RKO (cell line): ENCODE measurements around the gene MEGF10.
"Not testable (repeated sequence)": the region's sequence is repeated elsewhere in the genome, so short reads cannot be mapped to it uniquely, and the experiment has no call there.

Experiments
- DNase-seq: peaks from one replicate; pipeline ENCODE4 v3.0.0-alpha.2; 2016; ENCODE audit warnings: low spot score

Gene MEGF10

GRCh38 chr5:127298036-127298429 lies 7.4 kb downstream of the MEGF10 start:
- no peak for DNase-seq

- DNase-seq = no peak
Measured at GRCh38 chr5:127298656-127299055, 8.1 kb downstream of the MEGF10 start.

- DNase-seq = no peak
Measured at GRCh38 chr5:127299678-127300077, 9.1 kb downstream of the MEGF10 start.

GRCh38 chr5:127302509-127302908 lies 11.9 kb downstream of the MEGF10 start:
- DNase-seq = no peak

GRCh38 chr5:127303404-127303803 lies 12.8 kb downstream of the MEGF10 start:
- DNase-seq = no peak

GRCh38 chr5:127305493-127305892 lies 14.9 kb downstream of the MEGF10 start:
- no peak for DNase-seq

GRCh38 chr5:127306036-127306435 lies 15.4 kb downstream of the MEGF10 start:
- DNase-seq = no peak

GRCh38 chr5:127306647-127307046 lies 16.1 kb downstream of the MEGF10 start:
- no peak for DNase-seq

GRCh38 chr5:127307868-127308267 lies 17.3 kb downstream of the MEGF10 start:
- DNase-seq = no peak

GRCh38 chr5:127308325-127308724 lies 17.7 kb downstream of the MEGF10 start:
- DNase-seq = not testable (repeated sequence)

GRCh38 chr5:127308945-127309344 lies 18.3 kb downstream of the MEGF10 start:
- DNase-seq = no peak

GRCh38 chr5:127311349-127311748 lies 20.8 kb downstream of the MEGF10 start:
- DNase-seq = no peak

GRCh38 chr5:127311781-127312525 lies 21.4 kb downstream of the MEGF10 start:
- DNase-seq = no peak

- no peak for DNase-seq
Measured at GRCh38 chr5:127313379-127313778, 22.8 kb downstream of the MEGF10 start.

GRCh38 chr5:127313847-127314473 lies 23.4 kb downstream of the MEGF10 start:
- peak; percentile 66 for DNase-seq

- DNase-seq = no peak
Measured at GRCh38 chr5:127316011-127316410, 25.4 kb downstream of the MEGF10 start.

- not testable (repeated sequence) for DNase-seq
Measured at GRCh38 chr5:127317385-127317784, 26.8 kb downstream of the MEGF10 start.

GRCh38 chr5:127320032-127320965 lies 29.7 kb downstream of the MEGF10 start:
- DNase-seq = no peak

GRCh38 chr5:127321465-127321864 lies 30.9 kb downstream of the MEGF10 start:
- no peak for DNase-seq

GRCh38 chr5:127322403-127322802 lies 31.8 kb downstream of the MEGF10 start:
- DNase-seq = no peak

- DNase-seq = no peak
Measured at GRCh38 chr5:127324756-127325155, 34.2 kb downstream of the MEGF10 start.

- peak; percentile 1 for DNase-seq
Measured at GRCh38 chr5:127326431-127326830, 35.8 kb downstream of the MEGF10 start.
